HepG2 (cell line): ENCODE data around the gene LACTBL1. TPM values are rescaled to one million over a fixed set of nuclear protein-coding genes. Genes with fewer than 3 reads are reported as not detected.

Experiments
- AKNA ChIP-seq: sonication (generic); formaldehyde crosslinking; IDR thresholded peaks from 2 replicates; pipeline ENCODE4 v1.4.0; 2020; ENCODE audit warnings: missing genetic modification reagents, borderline replicate concordance
- ARNTL ChIP-seq: sonication (generic); formaldehyde crosslinking; IDR thresholded peaks from 2 replicates; pipeline ENCODE4 v1.4.0; 2020; ENCODE audit warnings: mild to moderate bottlenecking, missing genetic modification reagents
- BHLHE40 ChIP-seq: IDR thresholded peaks from 2 replicates; pipeline ENCODE4 v1.6.1; 2011; ENCODE audit warnings: low read length, improper control_type of control experiment
- CBX2 ChIP-seq, 2 experiments: fragments of 200-600 bp in 1 of 2; sonication (generic); formaldehyde crosslinking in 1 of 2; IDR thresholded peaks; 2 replicates each; pipeline versions ENCODE4 v1.7.0 to v1.8.1; 2018 to 2022; ENCODE audit warnings: low read depth in 2 of 2, low read length in 1 of 2, mild to moderate bottlenecking in 1 of 2, missing genetic modification reagents in 1 of 2
- CBX5 ChIP-seq: sonication (generic); formaldehyde crosslinking; IDR thresholded peaks from 2 replicates; pipeline ENCODE4 v1.4.0; 2020; ENCODE audit warnings: missing genetic modification reagents, borderline replicate concordance
- CENPX ChIP-seq: sonication (generic); formaldehyde crosslinking; IDR thresholded peaks from 2 replicates; pipeline ENCODE4 v1.9.0; 2021; ENCODE audit warnings: mild to moderate bottlenecking, missing genetic modification reagents, moderate library complexity
- HDAC2 ChIP-seq: sonication (generic); formaldehyde crosslinking; IDR thresholded peaks from 2 replicates; pipeline ENCODE4 v1.4.0; 2020; ENCODE audit warnings: missing genetic modification reagents
- MED1 ChIP-seq: sonication (generic); formaldehyde crosslinking; IDR thresholded peaks from 2 replicates; pipeline ENCODE4 v1.4.0; 2020; ENCODE audit warnings: missing genetic modification reagents
- MEF2D ChIP-seq: sonication (generic); formaldehyde crosslinking; IDR thresholded peaks from 2 replicates; pipeline ENCODE4 v1.5.1; 2020; ENCODE audit warnings: mild to moderate bottlenecking, missing genetic modification reagents
- NFE2 ChIP-seq: sonication (generic); formaldehyde crosslinking; IDR thresholded peaks from 2 replicates; pipeline ENCODE4 v1.4.0; 2020; ENCODE audit warnings: missing genetic modification reagents
- NKX3-1 ChIP-seq: sonication (generic); formaldehyde crosslinking; IDR thresholded peaks from 2 replicates; pipeline ENCODE4 v1.5.0; 2020; ENCODE audit warnings: missing genetic modification reagents
- ONECUT2 ChIP-seq: sonication (generic); formaldehyde crosslinking; IDR thresholded peaks from 2 replicates; pipeline ENCODE4 v1.4.0; 2020; ENCODE audit warnings: missing genetic modification reagents
- RNF219 ChIP-seq: sonication (generic); formaldehyde crosslinking; IDR thresholded peaks from 2 replicates; pipeline ENCODE4 v1.5.0; 2020; ENCODE audit warnings: mild to moderate bottlenecking, missing genetic modification reagents
- SNAPC5 ChIP-seq: sonication (generic); formaldehyde crosslinking; IDR thresholded peaks from 2 replicates; pipeline ENCODE4 v1.8.1; 2023; ENCODE audit warnings: mild to moderate bottlenecking, missing genetic modification reagents, borderline replicate concordance
- SSRP1 ChIP-seq: IDR thresholded peaks from 2 replicates; pipeline ENCODE4 v1.6.1; 2016; ENCODE audit warnings: control low read depth
- TAF1 ChIP-seq: sonication (generic); formaldehyde crosslinking; IDR thresholded peaks from 2 replicates; pipeline ENCODE4 v1.4.0; 2020; ENCODE audit warnings: missing genetic modification reagents
- TRAFD1 ChIP-seq: sonication (generic); formaldehyde crosslinking; IDR thresholded peaks from 2 replicates; pipeline ENCODE4 v1.5.1; 2020; ENCODE audit warnings: missing genetic modification reagents, mild to moderate bottlenecking, borderline replicate concordance
- ZNF260 ChIP-seq: sonication (generic); formaldehyde crosslinking; IDR thresholded peaks from 2 replicates; pipeline ENCODE4 v1.4.0; 2020; ENCODE audit warnings: missing genetic modification reagents, low read depth, mild to moderate bottlenecking, borderline replicate concordance
- ZNF329 ChIP-seq: sonication (generic); formaldehyde crosslinking; IDR thresholded peaks from 2 replicates; pipeline ENCODE4 v1.9.0; 2021; ENCODE audit warnings: low read depth, mild to moderate bottlenecking, missing genetic modification reagents
- ZNF44 ChIP-seq: sonication (generic); formaldehyde crosslinking; IDR thresholded peaks from 2 replicates; pipeline ENCODE4 v1.5.1; 2020; ENCODE audit warnings: mild to moderate bottlenecking, missing genetic modification reagents
- ZNF703 ChIP-seq: sonication (generic); formaldehyde crosslinking; IDR thresholded peaks from 2 replicates; pipeline ENCODE4 v1.5.1; 2020; ENCODE audit warnings: missing genetic modification reagents, mild to moderate bottlenecking, moderate library complexity, borderline replicate concordance
- ZNF75D ChIP-seq: sonication (generic); formaldehyde crosslinking; IDR thresholded peaks from 2 replicates; pipeline ENCODE4 v1.8.1; 2023; ENCODE audit warnings: missing genetic modification reagents, mild to moderate bottlenecking, borderline replicate concordance
- polyA plus RNA-seq, 8 experiments: library from polyadenylated mRNA; depleted of rRNA in 3 of 8; stranded (reverse) in 7 of 8; unstranded in 1 of 8; fragments of >200 nt; fragmentation: Illumina TruSeq in 4 of 8; extraction: Trizol in 4 of 8; gene quantifications; 2 replicates each; pipeline versions ENCODE4 v1.2.1 to v1.2.3, GENCODE V29; 2011 to 2016; ENCODE audit warnings: low read depth in 4 of 8, missing spikeins in 1 of 8, mixed read lengths in 1 of 8; ENCODE audit not compliant: insufficient read depth in 1 of 8
- total RNA-seq, 5 experiments: library from RNA; depleted of rRNA; stranded (reverse); fragments of >200 nt; fragmentation: Illumina TruSeq; extraction: Trizol; gene quantifications; 2 replicates each; pipeline ENCODE4 v1.2.3, GENCODE V29; 2016; ENCODE audit warnings: low read depth in 1 of 5

Gene LACTBL1
- total and polyA plus RNA-seq, 2 of the 13 experiments (the other 11 are each of a cell fraction or from before 2014, with no cell fraction given), result 0.12 to 1.3 TPM

GRCh38 chr1:22963044-22963677, 9.5 kb downstream of the LACTBL1 start (continued):
- TF ChIP-seq ZNF44, result no peak
- TF ChIP-seq NFE2 (CRISPR knock-in tag), result no peak
- TF ChIP-seq ARNTL (CRISPR knock-in tag), result 0 out of 2 replicates have a peak, but pooled peaks have one; percentile 37
- TF ChIP-seq CBX2 (IDR thresholded peaks at IDR 0.05; ENCODE audit: low read depth, low read length), result no peak
- no peak for TF ChIP-seq CBX2 (CRISPR knock-in tag; IDR thresholded peaks at IDR 0.05; ENCODE audit: low read depth)
- TF ChIP-seq TAF1 (CRISPR knock-in tag), result no peak
- TF ChIP-seq RNF219 (CRISPR knock-in tag), result no peak
- TF ChIP-seq CBX5 (CRISPR knock-in tag), result no peak
- TF ChIP-seq ZNF75D, result no peak
- peak; percentile 58 for TF ChIP-seq MED1 (CRISPR knock-in tag)
- no peak for TF ChIP-seq ONECUT2
- no peak for TF ChIP-seq CENPX (CRISPR knock-in tag)
- no peak for TF ChIP-seq NKX3-1 (CRISPR knock-in tag)
- TF ChIP-seq BHLHE40, result 0 out of 2 replicates have a peak, but pooled peaks have one; percentile 9
- TF ChIP-seq ZNF260, result no peak
- no peak for TF ChIP-seq SSRP1 (CRISPR knock-in tag)
- peak; percentile 65; the same call in 1 of the 2 replicates for TF ChIP-seq MEF2D (CRISPR knock-in tag)
- TF ChIP-seq SNAPC5 (CRISPR knock-in tag), result 0 out of 2 replicates have a peak, but pooled peaks have one; percentile 33
- TF ChIP-seq AKNA (CRISPR knock-in tag), result no peak
- no peak for TF ChIP-seq TRAFD1 (CRISPR knock-in tag)
- TF ChIP-seq ZNF703 (CRISPR knock-in tag), result no peak
- no peak for TF ChIP-seq ZNF329 (CRISPR knock-in tag)
- TF ChIP-seq HDAC2 (CRISPR knock-in tag), result no peak; the same call in 1 of the 2 replicates
